ENCODE measurements around the gene WDFY2.
"Not testable (repeated sequence)": the region's sequence is repeated elsewhere in the genome, so short reads cannot be mapped to it uniquely, and the experiment has no call there.

The WDFY2 gene

GRCh38 chr13:51583875-51584730 is at the start of gene WDFY2:
WDFY2 (plus strand) TSS chr13:51584462; CDS start chr13:51584688, 226 bp downstream.
- peak; percentile 99 for FAIRE-seq
- DNase-seq (ENCODE audit: insufficient read length, low spot score) = peak; percentile 69

- FAIRE-seq (no peak), DNase-seq (ENCODE audit: insufficient read length, low spot score) (no peak)
Measured at GRCh38 chr13:51538591-51539179, 45.6 kb upstream of the WDFY2 start.

GRCh38 chr13:51539887-51540286 is 44.4 kb upstream of the WDFY2 start:
- no peak for FAIRE-seq
- DNase-seq (ENCODE audit: insufficient read length, low spot score) = no peak

- FAIRE-seq (no peak), DNase-seq (ENCODE audit: insufficient read length, low spot score) (no peak)
Measured at GRCh38 chr13:51541037-51541436, 43.2 kb upstream of the WDFY2 start.

- DNase-seq (ENCODE audit: insufficient read length, low spot score) (no peak), FAIRE-seq (no peak)
Measured at GRCh38 chr13:51541809-51542258, 42.4 kb upstream of the WDFY2 start.

GRCh38 chr13:51542346-51543242 is 41.7 kb upstream of the WDFY2 start:
- no peak for FAIRE-seq
- no peak for DNase-seq (ENCODE audit: insufficient read length, low spot score)

GRCh38 chr13:51545446-51545845 is 38.8 kb upstream of the WDFY2 start:
- not testable (repeated sequence) for FAIRE-seq; DNase-seq (ENCODE audit: insufficient read length, low spot score)

GRCh38 chr13:51547425-51548176 is 36.7 kb upstream of the WDFY2 start:
- DNase-seq (ENCODE audit: insufficient read length, low spot score) (no peak), FAIRE-seq (no peak)

GRCh38 chr13:51549050-51549449 is 35.2 kb upstream of the WDFY2 start:
- no peak for DNase-seq (ENCODE audit: insufficient read length, low spot score)
- no peak for FAIRE-seq

GRCh38 chr13:51549593-51549992 is 34.7 kb upstream of the WDFY2 start:
- no peak for DNase-seq (ENCODE audit: insufficient read length, low spot score)
- no peak for FAIRE-seq

- peak; percentile 18 for FAIRE-seq
- DNase-seq (ENCODE audit: insufficient read length, low spot score) = no peak
Measured at GRCh38 chr13:51550151-51550550, 34.1 kb upstream of the WDFY2 start.

GRCh38 chr13:51551416-51551815 is 32.8 kb upstream of the WDFY2 start:
- FAIRE-seq = no peak
- no peak for DNase-seq (ENCODE audit: insufficient read length, low spot score)

GRCh38 chr13:51552027-51552426 is 32.2 kb upstream of the WDFY2 start:
- DNase-seq (ENCODE audit: insufficient read length, low spot score) (no peak), FAIRE-seq (peak; percentile 33)

GRCh38 chr13:51553531-51553930 is 30.7 kb upstream of the WDFY2 start:
- DNase-seq (ENCODE audit: insufficient read length, low spot score) = no peak
- FAIRE-seq = no peak

GRCh38 chr13:51556740-51557139 is 27.5 kb upstream of the WDFY2 start:
- no peak for FAIRE-seq
- DNase-seq (ENCODE audit: insufficient read length, low spot score) = no peak

- FAIRE-seq = no peak
- no peak for DNase-seq (ENCODE audit: insufficient read length, low spot score)
Measured at GRCh38 chr13:51557438-51557837, 26.8 kb upstream of the WDFY2 start.

GRCh38 chr13:51557875-51558612 is 26.2 kb upstream of the WDFY2 start:
- FAIRE-seq (no peak), DNase-seq (ENCODE audit: insufficient read length, low spot score) (no peak)

GRCh38 chr13:51559946-51560735 is 24.1 kb upstream of the WDFY2 start:
- DNase-seq (ENCODE audit: insufficient read length, low spot score) = no peak

More at GRCh38 chr13:51559946-51560735, 24.1 kb upstream of the WDFY2 start:
- FAIRE-seq = peak; percentile 83
